HG03108 (cell line): ENCODE data around the gene TBC1D22A.
"Not testable (repeated sequence)": the region's sequence is repeated elsewhere in the genome, so short reads cannot be mapped to it uniquely, and the experiment has no call there.

Experiments used
- ATAC-seq: cut with Tn5 transposase; IDR thresholded peaks from one replicate; pipeline ENCODE4 v1.9.1; 2021; ENCODE audit warnings: moderate library complexity; ENCODE audit not compliant: unreplicated experiment

Gene TBC1D22A

GRCh38 chr22:47157486-47158270, 395.2 kb downstream of the TBC1D22A start:
- ATAC-seq, result no peak

- no peak for ATAC-seq
These were observed 396.0 kb downstream of the TBC1D22A start for GRCh38 chr22:47158457-47158856.

GRCh38 chr22:47159592-47159991, 397.1 kb downstream of the TBC1D22A start:
- no peak for ATAC-seq

- no peak for ATAC-seq
These were observed 397.7 kb downstream of the TBC1D22A start for GRCh38 chr22:47160141-47160541.

GRCh38 chr22:47160781-47161520, 398.5 kb downstream of the TBC1D22A start:
- ATAC-seq, result no peak

GRCh38 chr22:47161631-47162030, 399.2 kb downstream of the TBC1D22A start:
- no peak for ATAC-seq

- ATAC-seq, result no peak
These were observed 400.4 kb downstream of the TBC1D22A start for GRCh38 chr22:47162865-47163264.

GRCh38 chr22:47163481-47163855, 401.0 kb downstream of the TBC1D22A start:
- no peak for ATAC-seq

- no peak for ATAC-seq
These were observed 401.5 kb downstream of the TBC1D22A start for GRCh38 chr22:47163856-47164513.

- no peak for ATAC-seq
These were observed 402.3 kb downstream of the TBC1D22A start for GRCh38 chr22:47164514-47165337.

- no peak for ATAC-seq
These were observed 403.0 kb downstream of the TBC1D22A start for GRCh38 chr22:47165338-47166032.

- no peak for ATAC-seq
These were observed 403.6 kb downstream of the TBC1D22A start for GRCh38 chr22:47166033-47166404.

GRCh38 chr22:47166446-47167016, 404.1 kb downstream of the TBC1D22A start:
- no peak for ATAC-seq

GRCh38 chr22:47167056-47167455, 404.6 kb downstream of the TBC1D22A start:
- ATAC-seq, result no peak

GRCh38 chr22:47167921-47168320, 405.5 kb downstream of the TBC1D22A start:
- ATAC-seq, result not testable (repeated sequence)

GRCh38 chr22:47168441-47168840, 406.0 kb downstream of the TBC1D22A start:
- no peak for ATAC-seq

GRCh38 chr22:47168900-47169800, 406.7 kb downstream of the TBC1D22A start:
- ATAC-seq, result no peak

- no peak for ATAC-seq
These were observed 407.3 kb downstream of the TBC1D22A start for GRCh38 chr22:47169801-47170140.
